ENCODE results near the gene SERTAD1.

Gene SERTAD1

GRCh38 chr19:40412866-40413265, 12.9 kb downstream of the SERTAD1 start:
- TF ChIP-seq REST (IDR thresholded peaks at IDR 0.05; ENCODE audit: insufficient read depth in 1 of 2, low read depth in 2 of 2, low read length in 2 of 2) (no peak), FOXP2 (optimal IDR thresholded peaks at IDR 0.05; ENCODE audit: borderline replicate concordance, extremely low read depth, extremely low read length, insufficient read depth) (no peak), SIN3A (IDR thresholded peaks at IDR 0.05; ENCODE audit: borderline replicate concordance, insufficient read depth, low read length) (no peak), TAF1 (IDR thresholded peaks at IDR 0.05; ENCODE audit: borderline replicate concordance, insufficient read depth, low read length) (no peak)

GRCh38 chr19:40411958-40412499, 13.8 kb downstream of the SERTAD1 start:
- TF ChIP-seq POLR2AphosphoS5 (IDR thresholded peaks at IDR 0.05; ENCODE audit: low read depth, low read length) (no peak), SIN3A (IDR thresholded peaks at IDR 0.05; ENCODE audit: borderline replicate concordance, insufficient read depth, low read length) (no peak), REST (IDR thresholded peaks at IDR 0.05; ENCODE audit: insufficient read depth in 1 of 2, low read depth in 2 of 2, low read length in 2 of 2) (no peak), FOXP2 (optimal IDR thresholded peaks at IDR 0.05; ENCODE audit: borderline replicate concordance, extremely low read depth, extremely low read length, insufficient read depth) (no peak), TAF1 (IDR thresholded peaks at IDR 0.05; ENCODE audit: borderline replicate concordance, insufficient read depth, low read length) (no peak)

- no peak for TF ChIP-seq POLR2AphosphoS5 (IDR thresholded peaks at IDR 0.05; ENCODE audit: low read depth, low read length)
- no peak for TF ChIP-seq REST (IDR thresholded peaks at IDR 0.05; ENCODE audit: insufficient read depth in 1 of 2, low read depth in 2 of 2, low read length in 2 of 2)
Measured at GRCh38 chr19:40411125-40411842, 14.5 kb downstream of the SERTAD1 start.

- TF ChIP-seq TAF1 (IDR thresholded peaks at IDR 0.05; ENCODE audit: borderline replicate concordance, insufficient read depth, low read length) = no peak
- no peak for TF ChIP-seq POLR2AphosphoS5 (IDR thresholded peaks at IDR 0.05; ENCODE audit: low read depth, low read length)
- TF ChIP-seq FOXP2 (optimal IDR thresholded peaks at IDR 0.05; ENCODE audit: borderline replicate concordance, extremely low read depth, extremely low read length, insufficient read depth) = no peak
Measured at GRCh38 chr19:40410030-40410389, 15.8 kb downstream of the SERTAD1 start.

- no peak for TF ChIP-seq REST (IDR thresholded peaks at IDR 0.05; ENCODE audit: insufficient read depth in 1 of 2, low read depth in 2 of 2, low read length in 2 of 2)
- no peak for TF ChIP-seq FOXP2 (optimal IDR thresholded peaks at IDR 0.05; ENCODE audit: borderline replicate concordance, extremely low read depth, extremely low read length, insufficient read depth)
- TF ChIP-seq SIN3A (IDR thresholded peaks at IDR 0.05; ENCODE audit: borderline replicate concordance, insufficient read depth, low read length) = no peak
- TF ChIP-seq POLR2AphosphoS5 (IDR thresholded peaks at IDR 0.05; ENCODE audit: low read depth, low read length) = no peak
- no peak for TF ChIP-seq TAF1 (IDR thresholded peaks at IDR 0.05; ENCODE audit: borderline replicate concordance, insufficient read depth, low read length)
Measured at GRCh38 chr19:40407714-40408597, 17.8 kb downstream of the SERTAD1 start.

Measured in PFSK-1 (cell line).